ENCODE data around the gene G6PC3.
"Not testable (repeated sequence)": the region's sequence is repeated elsewhere in the genome, so short reads cannot be mapped to it uniquely, and the experiment has no call there.

Gene G6PC3

GRCh38 chr17:44070455-44071197, at the start of gene G6PC3:
Gene G6PC3, plus strand, starts transcription at chr17:44070735. Its CDS starts 231 bp downstream, at chr17:44070966.
- DNase-seq = peak; percentile 93 to 98 (median 93)

- DNase-seq = not testable (repeated sequence)
These were observed 49.3 kb upstream of the G6PC3 start for GRCh38 chr17:44021227-44021626.

GRCh38 chr17:44022246-44022645, 48.3 kb upstream of the G6PC3 start:
- no peak for DNase-seq

GRCh38 chr17:44023545-44024270, 46.8 kb upstream of the G6PC3 start:
- no peak for DNase-seq

GRCh38 chr17:44024271-44024663, 46.3 kb upstream of the G6PC3 start:
- DNase-seq = peak in 1 of 3 experiments; percentile 45

- DNase-seq = no peak
These were observed 45.7 kb upstream of the G6PC3 start for GRCh38 chr17:44024853-44025252.

GRCh38 chr17:44029736-44030135, 40.8 kb upstream of the G6PC3 start:
- DNase-seq = no peak

GRCh38 chr17:44030482-44030881, 40.1 kb upstream of the G6PC3 start:
- DNase-seq = no peak

GRCh38 chr17:44033861-44034408, 36.6 kb upstream of the G6PC3 start:
- DNase-seq = no peak

- not testable (repeated sequence) for DNase-seq
These were observed 35.8 kb upstream of the G6PC3 start for GRCh38 chr17:44034688-44035087.

GRCh38 chr17:44037471-44037870, 33.1 kb upstream of the G6PC3 start:
- DNase-seq = no peak

GRCh38 chr17:44038604-44039011, 31.9 kb upstream of the G6PC3 start:
- no peak for DNase-seq

GRCh38 chr17:44039829-44040635, 30.5 kb upstream of the G6PC3 start:
- no peak for DNase-seq

- DNase-seq = no peak
These were observed 27.3 kb upstream of the G6PC3 start for GRCh38 chr17:44043272-44043696.

- no peak for DNase-seq
These were observed 26.5 kb upstream of the G6PC3 start for GRCh38 chr17:44044071-44044470.

GRCh38 chr17:44045486-44045885, 25.0 kb upstream of the G6PC3 start:
- no peak for DNase-seq

GRCh38 chr17:44046893-44047292, 23.6 kb upstream of the G6PC3 start:
- not testable (repeated sequence) for DNase-seq

GRCh38 chr17:44049294-44050060, 21.1 kb upstream of the G6PC3 start:
- DNase-seq = no peak

- peak in 1 of 3 experiments; percentile 17 for DNase-seq
These were observed 17.2 kb upstream of the G6PC3 start for GRCh38 chr17:44053125-44053872.

- no peak for DNase-seq
These were observed 11.2 kb upstream of the G6PC3 start for GRCh38 chr17:44059101-44059892.

- no peak for DNase-seq
These were observed 9.1 kb upstream of the G6PC3 start for GRCh38 chr17:44061446-44061845.

All from NCI-H1417 (cell line).